IMR-90 (cell line): Measurements from ENCODE around the gene SNAPC2. TPM values are rescaled to one million over a fixed set of nuclear protein-coding genes. Genes with fewer than 3 reads are reported as not detected.

Experiments
- ATAC-seq: fragments of 200-7000 bp; cut with Tn5 transposase; 2 replicates; pipeline ENCODE4 v1.9.1; 2020; ENCODE audit warnings: low read depth, mild to moderate bottlenecking, moderate library complexity
- BruUV-seq: library from RNA; stranded (reverse); fragments of 400-500 nt; replicated peaks from 2 replicates; lab custom pipeline; 2021; lab: Mats Ljungman, UMichigan
- CTCF ChIA-PET: fragments of 300-600 bp; formaldehyde crosslinking; extraction: SDS; loops from one replicate; lab custom pipeline; 2021; ENCODE audit warnings: antibody characterized with exemption; lab: Yijun Ruan, JAX
- POLR2A ChIA-PET: fragments of 300-600 bp; sonication (Branson Sonifier 250); formaldehyde crosslinking; loops from one replicate; lab custom pipeline; 2022; ENCODE audit warnings: antibody characterized with exemption; ENCODE audit not compliant: unreplicated experiment; lab: Charles Lee
- DNase-seq: peaks from one replicate; pipeline ENCODE4 v3.0.0; 2013
- H2AFZ ChIP-seq: replicated peaks from 2 replicates; pipeline ENCODE3; 2013; ENCODE audit warnings: low read length, mild to moderate bottlenecking; ENCODE audit not compliant: poor library complexity
- H2AK5ac ChIP-seq: 2 replicates; pipeline ENCODE4 v1.6.1; 2013; ENCODE audit warnings: low read depth, low read length, inconsistent platforms
- H2AK9ac ChIP-seq: replicated peaks from 2 replicates; pipeline ENCODE3; 2013; ENCODE audit warnings: mild to moderate bottlenecking, low read depth, low read length, moderate library complexity; ENCODE audit not compliant: poor library complexity
- H2BK120ac ChIP-seq: 2 replicates; pipeline ENCODE4 v1.6.1; 2013; ENCODE audit warnings: low read depth, low read length, inconsistent platforms
- H2BK15ac ChIP-seq: 3 replicates; pipeline ENCODE4 v1.6.1; 2013; ENCODE audit warnings: low read depth, low read length, inconsistent platforms
- H2BK20ac ChIP-seq: 2 replicates; pipeline ENCODE4 v1.6.1; 2013; ENCODE audit warnings: low read depth, mild to moderate bottlenecking, inconsistent platforms, low read length, moderate library complexity
- H2BK5ac ChIP-seq: 2 replicates; pipeline ENCODE4 v1.6.1; 2013; ENCODE audit warnings: mild to moderate bottlenecking, low read depth, low read length, inconsistent platforms; ENCODE audit not compliant: poor library complexity, severe bottlenecking
- H3K14ac ChIP-seq: replicated peaks from 2 replicates; pipeline ENCODE4 v1.6.1; 2013; ENCODE audit warnings: low read depth, low read length, inconsistent platforms
- H3K18ac ChIP-seq: 2 replicates; pipeline ENCODE4 v1.6.1; 2013; ENCODE audit warnings: low read depth, low read length, control low read depth
- H3K23ac ChIP-seq: 2 replicates; pipeline ENCODE4 v1.6.1; 2013; ENCODE audit warnings: low read depth, low read length, inconsistent platforms
- H3K27ac ChIP-seq: 2 replicates; pipeline ENCODE4 v1.5.1; 2013; ENCODE audit warnings: mild to moderate bottlenecking, control low read depth, low read length; ENCODE audit not compliant: insufficient read depth
- H3K27me3 ChIP-seq: 2 replicates; pipeline ENCODE4 v1.6.1; 2013; ENCODE audit warnings: low read length; ENCODE audit not compliant: control insufficient read depth, insufficient read depth
- H3K36me3 ChIP-seq: 2 replicates; pipeline ENCODE4 v1.6.1; 2013; ENCODE audit warnings: low read length, mixed read lengths; ENCODE audit not compliant: control insufficient read depth, insufficient read depth
- H3K4ac ChIP-seq: 2 replicates; pipeline ENCODE4 v1.6.1; 2013; ENCODE audit warnings: low read depth, low read length, inconsistent platforms
- H3K4me1 ChIP-seq: 2 replicates; pipeline ENCODE4 v1.6.1; 2013; ENCODE audit warnings: low read length, mixed read lengths; ENCODE audit not compliant: control insufficient read depth, insufficient read depth
- H3K4me2 ChIP-seq: 2 replicates; pipeline ENCODE4 v1.6.1; 2013; ENCODE audit warnings: low read depth, mild to moderate bottlenecking, control low read depth, low read length, moderate library complexity
- H3K4me3 ChIP-seq: 2 replicates; pipeline ENCODE4 v1.5.1; 2013; ENCODE audit warnings: low read depth, mild to moderate bottlenecking, control low read depth, low read length, moderate library complexity; ENCODE audit not compliant: insufficient read depth
- H3K56ac ChIP-seq: 2 replicates; pipeline ENCODE4 v1.6.1; 2013; ENCODE audit warnings: low read length, inconsistent platforms; ENCODE audit not compliant: insufficient read depth; ENCODE audit errors: extremely low read depth
- H3K79me1 ChIP-seq, 2 experiments: 2 replicates each; pipeline ENCODE4 v1.6.1; 2013; ENCODE audit warnings: low read length in 2 of 2, inconsistent platforms in 1 of 2, low read depth in 1 of 2
- H3K9ac ChIP-seq: 2 replicates; pipeline ENCODE4 v1.6.1; 2013; ENCODE audit warnings: low read depth, low read length, control low read depth
- H3K9me1 ChIP-seq: 2 replicates; pipeline ENCODE4 v1.6.1; 2013; ENCODE audit warnings: low read length, inconsistent platforms; ENCODE audit not compliant: insufficient read depth
- H3K9me3 ChIP-seq: 2 replicates; pipeline ENCODE4 v1.6.1; 2013; ENCODE audit warnings: low read length; ENCODE audit not compliant: control insufficient read depth, insufficient read depth
- H4K20me1 ChIP-seq: 2 replicates; pipeline ENCODE4 v1.6.1; 2013; ENCODE audit warnings: low read length, inconsistent platforms; ENCODE audit not compliant: insufficient read depth
- H4K5ac ChIP-seq: 2 replicates; pipeline ENCODE4 v1.6.1; 2013; ENCODE audit warnings: mild to moderate bottlenecking, low read depth, low read length, control low read depth
- H4K8ac ChIP-seq, 2 experiments: 2 replicates each; pipeline ENCODE4 v1.6.1; 2013; ENCODE audit warnings: low read depth in 2 of 2, low read length in 2 of 2, control low read depth in 1 of 2, inconsistent platforms in 1 of 2
- H4K91ac ChIP-seq: 2 replicates; pipeline ENCODE4 v1.6.1; 2013; ENCODE audit warnings: low read depth, low read length, inconsistent platforms; ENCODE audit not compliant: insufficient read depth
- BHLHE40 ChIP-seq: fragments of 150-350 bp; IDR thresholded peaks from 2 replicates; pipeline ENCODE4 v1.6.1; 2016; ENCODE audit warnings: mild to moderate bottlenecking, low read depth, low read length
- CEBPB ChIP-seq: IDR thresholded peaks from 2 replicates; pipeline ENCODE4 v1.6.1; 2012; ENCODE audit warnings: low read depth, low read length, improper control_type of control experiment
- CHD1 ChIP-seq: IDR thresholded peaks from 2 replicates; pipeline ENCODE4 v1.6.1; 2012; ENCODE audit warnings: low read depth, low read length, improper control_type of control experiment
- FOS ChIP-seq: fragments of 150-350 bp; IDR thresholded peaks from 2 replicates; pipeline ENCODE4 v1.6.1; 2016; ENCODE audit warnings: low read depth, low read length
- MAFK ChIP-seq: IDR thresholded peaks from 2 replicates; pipeline ENCODE4 v1.6.1; 2012; ENCODE audit warnings: low read depth, low read length, improper control_type of control experiment
- MAZ ChIP-seq: IDR thresholded peaks from 2 replicates; pipeline ENCODE4 v1.6.1; 2012; ENCODE audit warnings: low read depth, mild to moderate bottlenecking, low read length, improper control_type of control experiment, moderate library complexity, borderline replicate concordance
- MXI1 ChIP-seq: IDR thresholded peaks from 2 replicates; pipeline ENCODE4 v1.6.1; 2012; ENCODE audit warnings: low read depth, mild to moderate bottlenecking, low read length, moderate library complexity, borderline replicate concordance
- NFE2L2 ChIP-seq: fragments of 150-350 bp; IDR thresholded peaks from 2 replicates; pipeline ENCODE4 v1.6.1; 2016; ENCODE audit warnings: low read depth, mild to moderate bottlenecking, low read length
- POLR2A ChIP-seq: IDR thresholded peaks from 2 replicates; pipeline ENCODE4 v1.6.1; 2012; ENCODE audit warnings: mild to moderate bottlenecking, low read depth, low read length
- RAD21 ChIP-seq: IDR thresholded peaks from 2 replicates; pipeline ENCODE4 v1.6.1; 2012; ENCODE audit warnings: low read length, improper control_type of control experiment
- RCOR1 ChIP-seq: IDR thresholded peaks from 2 replicates; pipeline ENCODE4 v1.6.1; 2012; ENCODE audit warnings: mild to moderate bottlenecking, low read length, improper control_type of control experiment; ENCODE audit not compliant: insufficient replicate concordance
- RFX5 ChIP-seq: IDR thresholded peaks from 2 replicates; pipeline ENCODE4 v1.8.0; 2012; ENCODE audit warnings: low read depth, mild to moderate bottlenecking, low read length, moderate library complexity
- SMC3 ChIP-seq: fragments of 150-350 bp; IDR thresholded peaks from 2 replicates; pipeline ENCODE4 v1.6.1; 2016; ENCODE audit warnings: low read depth, mild to moderate bottlenecking, antibody characterized with exemption, low read length, moderate library complexity
- WGBS, 2 experiments: methylation state at CpG; one replicate each; pipeline versions ENCODE4 v1.1.5 to v1.1.7; 2013; ENCODE audit warnings: missing lambda C conversion rate in 2 of 2; ENCODE audit not compliant: insufficient read length in 1 of 2; ENCODE audit errors: extremely low coverage in 2 of 2; 5-methylcytosine and 5-hydroxymethylcytosine counted together
- dilution Hi-C: fragments of 300-500 bp; cut with HindIII; formaldehyde crosslinking; loops from one replicate; pipeline ENCODE4 v1.14.3; 2018; ENCODE audit warnings: low sequenced_read_pairs; ENCODE audit not compliant: unreplicated experiment
- in situ Hi-C: fragments of 300-500 bp; cut with MboI; formaldehyde crosslinking; loops from 3 replicates; pipeline ENCODE4 v1.14.3; 2019; ENCODE audit warnings: low sequenced_read_pairs, inconsistent platforms, mixed read lengths
- intact Hi-C: fragments of 100-400 bp; cut with micrococcal nuclease; formaldehyde crosslinking; loops from 2 replicates; pipeline ENCODE4 v1.10.0; 2022
- polyA plus RNA-seq, 3 experiments: library from polyadenylated mRNA; depleted of rRNA; stranded (reverse); fragments of >200 nt; gene quantifications; 2 replicates each; pipeline ENCODE4 v1.2.3, GENCODE V29; 2012; ENCODE audit warnings: low replicate concordance in 1 of 3
- total RNA-seq: library from RNA; depleted of rRNA; stranded (reverse); fragments of >200 nt; gene quantifications from 2 replicates; pipeline ENCODE4 v1.2.3, GENCODE V29; 2012
- TF ChIP-seq, protein P1 (sequence below): fragments of 150-350 bp; IDR thresholded peaks from 2 replicates; pipeline ENCODE4 v1.6.1; 2016; ENCODE audit warnings: low read depth, mild to moderate bottlenecking, low read length, moderate library complexity, borderline replicate concordance
- TF ChIP-seq, protein P2 (sequence below): conservative IDR thresholded peaks from 2 replicates; pipeline ENCODE4 v1.5.1; 2012; ENCODE audit warnings: mild to moderate bottlenecking, low read depth, low read length, improper control_type of control experiment
- TF ChIP-seq, protein P3 (sequence below): fragments of 150-350 bp; IDR thresholded peaks from 2 replicates; pipeline ENCODE4 v1.6.1; 2017; ENCODE audit warnings: mild to moderate bottlenecking, antibody characterized with exemption, low read length, low read depth

The SNAPC2 gene
- total and polyA plus RNA-seq, 2 of the 4 experiments (the other 2 are of a cell fraction): 12.5 to 29.2 TPM

DNA sequence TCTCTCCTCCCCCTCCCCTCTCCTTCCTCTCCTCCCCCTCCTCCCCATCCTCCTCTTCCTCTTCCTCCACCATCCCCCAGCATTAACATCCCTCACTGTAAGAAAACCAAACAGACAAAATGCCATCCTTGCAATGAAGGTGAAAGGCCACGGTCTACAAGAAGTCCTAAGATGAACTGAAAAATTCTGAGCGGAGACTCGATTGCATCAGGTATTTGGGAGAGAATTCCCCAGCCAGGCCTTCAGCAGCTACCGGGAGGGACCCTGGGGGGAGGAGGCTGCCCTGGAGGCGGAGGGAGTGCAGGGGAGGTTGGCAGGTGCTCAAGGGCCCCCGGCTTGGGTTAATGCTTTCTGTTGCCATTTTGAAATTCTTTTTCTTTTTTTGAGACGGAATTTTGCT lies 33.4 kb downstream of the SNAPC2 start:
- Histone ChIP-seq H3K4me3 (no peak overlapping the region), H2BK5ac (no peak overlapping the region), H3K18ac (no peak overlapping the region), H3K79me1 (no peaks in the 10 kb centered on the region), H2BK120ac (no peak overlapping the region), H4K8ac (no peak overlapping the region), H3K9me1 (no peaks in the 10 kb centered on the region), H2AK9ac (no peak overlapping the region), H4K91ac (no peak overlapping the region), H4K5ac (no peak overlapping the region), H3K9me3 (no peaks in the 10 kb centered on the region), H2AK5ac (no peak overlapping the region), H3K14ac (no peak overlapping the region), H3K23ac (no peak overlapping the region), H3K4me2 (no peak overlapping the region), H2AFZ (no peak overlapping the region), H3K56ac (no peak overlapping the region), H4K20me1 (no peaks in the 10 kb centered on the region; the same call in 1 of the 2 replicates), H2BK20ac (no peak overlapping the region), H2BK15ac (no peak overlapping the region), H3K27ac (no peak overlapping the region), H3K4me1 (no peaks in the 10 kb centered on the region; the same call in 1 of the 2 replicates), H3K36me3 (peaks cover 3% of the 10 kb centered on the region; the same call in 1 of the 2 replicates), H3K9ac (no peak overlapping the region), H3K27me3 (no peaks in the 10 kb centered on the region), H3K4ac (no peak overlapping the region)
- dilution Hi-C loops: no loop called here
- ChIA-PET POLR2A (no interaction called here), CTCF (interaction anchor here (0.9 kb wide), 1 partner anchor 48 kb away, joined by 4 read pairs; no protein-coding TSS in a partner anchor)
- WGBS, 2 experiments: 80% methylated on average over 2 of the region's 7 CpGs; no CpG with 5 or more reads in 1 of the 2 experiments
- intact Hi-C loops: no loop called here
- in situ Hi-C loops: no loop called here
- peak; percentile 24; the same call in 1 of the 2 replicates for ATAC-seq
- no peak for TF ChIP-seq MAFK
- no peak for TF ChIP-seq RFX5
- TF ChIP-seq RAD21: no peak
- no peak for TF ChIP-seq BHLHE40
- TF ChIP-seq, protein P1, sequence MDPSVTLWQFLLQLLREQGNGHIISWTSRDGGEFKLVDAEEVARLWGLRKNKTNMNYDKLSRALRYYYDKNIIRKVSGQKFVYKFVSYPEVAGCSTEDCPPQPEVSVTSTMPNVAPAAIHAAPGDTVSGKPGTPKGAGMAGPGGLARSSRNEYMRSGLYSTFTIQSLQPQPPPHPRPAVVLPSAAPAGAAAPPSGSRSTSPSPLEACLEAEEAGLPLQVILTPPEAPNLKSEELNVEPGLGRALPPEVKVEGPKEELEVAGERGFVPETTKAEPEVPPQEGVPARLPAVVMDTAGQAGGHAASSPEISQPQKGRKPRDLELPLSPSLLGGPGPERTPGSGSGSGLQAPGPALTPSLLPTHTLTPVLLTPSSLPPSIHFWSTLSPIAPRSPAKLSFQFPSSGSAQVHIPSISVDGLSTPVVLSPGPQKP: no peak
- no peak for TF ChIP-seq SMC3
- no peak for TF ChIP-seq CEBPB
- no peak for TF ChIP-seq FOS
- no peak for TF ChIP-seq RCOR1
- TF ChIP-seq NFE2L2: no peak
- TF ChIP-seq CHD1: no peak
- TF ChIP-seq MAZ: no peak
- TF ChIP-seq, protein P2, sequence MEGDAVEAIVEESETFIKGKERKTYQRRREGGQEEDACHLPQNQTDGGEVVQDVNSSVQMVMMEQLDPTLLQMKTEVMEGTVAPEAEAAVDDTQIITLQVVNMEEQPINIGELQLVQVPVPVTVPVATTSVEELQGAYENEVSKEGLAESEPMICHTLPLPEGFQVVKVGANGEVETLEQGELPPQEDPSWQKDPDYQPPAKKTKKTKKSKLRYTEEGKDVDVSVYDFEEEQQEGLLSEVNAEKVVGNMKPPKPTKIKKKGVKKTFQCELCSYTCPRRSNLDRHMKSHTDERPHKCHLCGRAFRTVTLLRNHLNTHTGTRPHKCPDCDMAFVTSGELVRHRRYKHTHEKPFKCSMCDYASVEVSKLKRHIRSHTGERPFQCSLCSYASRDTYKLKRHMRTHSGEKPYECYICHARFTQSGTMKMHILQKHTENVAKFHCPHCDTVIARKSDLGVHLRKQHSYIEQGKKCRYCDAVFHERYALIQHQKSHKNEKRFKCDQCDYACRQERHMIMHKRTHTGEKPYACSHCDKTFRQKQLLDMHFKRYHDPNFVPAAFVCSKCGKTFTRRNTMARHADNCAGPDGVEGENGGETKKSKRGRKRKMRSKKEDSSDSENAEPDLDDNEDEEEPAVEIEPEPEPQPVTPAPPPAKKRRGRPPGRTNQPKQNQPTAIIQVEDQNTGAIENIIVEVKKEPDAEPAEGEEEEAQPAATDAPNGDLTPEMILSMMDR: no peak
- no peak for TF ChIP-seq MXI1
- TF ChIP-seq, protein P3, sequence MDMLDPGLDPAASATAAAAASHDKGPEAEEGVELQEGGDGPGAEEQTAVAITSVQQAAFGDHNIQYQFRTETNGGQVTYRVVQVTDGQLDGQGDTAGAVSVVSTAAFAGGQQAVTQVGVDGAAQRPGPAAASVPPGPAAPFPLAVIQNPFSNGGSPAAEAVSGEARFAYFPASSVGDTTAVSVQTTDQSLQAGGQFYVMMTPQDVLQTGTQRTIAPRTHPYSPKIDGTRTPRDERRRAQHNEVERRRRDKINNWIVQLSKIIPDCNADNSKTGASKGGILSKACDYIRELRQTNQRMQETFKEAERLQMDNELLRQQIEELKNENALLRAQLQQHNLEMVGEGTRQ: no peak
- TF ChIP-seq POLR2A: no peak
- BruUV-seq: no TSS peak
- no peak for DNase-seq
